ENCODE measurements around the gene TGFBR2.

TGFBR2 gene

GRCh38 chr3:30637310-30638219 is 31.2 kb downstream of the TGFBR2 start:
- no peak for DNase-seq (ENCODE audit: low read depth in 2 of 2)

GRCh38 chr3:30638685-30639412 is 32.4 kb downstream of the TGFBR2 start:
- no peak for DNase-seq (ENCODE audit: low read depth in 2 of 2)

- DNase-seq (ENCODE audit: low read depth in 2 of 2) = no peak
Observed at GRCh38 chr3:30639937-30640336, 33.5 kb downstream of the TGFBR2 start.

GRCh38 chr3:30640851-30641250 is 34.5 kb downstream of the TGFBR2 start:
- no peak for DNase-seq (ENCODE audit: low read depth in 2 of 2)

DNA sequence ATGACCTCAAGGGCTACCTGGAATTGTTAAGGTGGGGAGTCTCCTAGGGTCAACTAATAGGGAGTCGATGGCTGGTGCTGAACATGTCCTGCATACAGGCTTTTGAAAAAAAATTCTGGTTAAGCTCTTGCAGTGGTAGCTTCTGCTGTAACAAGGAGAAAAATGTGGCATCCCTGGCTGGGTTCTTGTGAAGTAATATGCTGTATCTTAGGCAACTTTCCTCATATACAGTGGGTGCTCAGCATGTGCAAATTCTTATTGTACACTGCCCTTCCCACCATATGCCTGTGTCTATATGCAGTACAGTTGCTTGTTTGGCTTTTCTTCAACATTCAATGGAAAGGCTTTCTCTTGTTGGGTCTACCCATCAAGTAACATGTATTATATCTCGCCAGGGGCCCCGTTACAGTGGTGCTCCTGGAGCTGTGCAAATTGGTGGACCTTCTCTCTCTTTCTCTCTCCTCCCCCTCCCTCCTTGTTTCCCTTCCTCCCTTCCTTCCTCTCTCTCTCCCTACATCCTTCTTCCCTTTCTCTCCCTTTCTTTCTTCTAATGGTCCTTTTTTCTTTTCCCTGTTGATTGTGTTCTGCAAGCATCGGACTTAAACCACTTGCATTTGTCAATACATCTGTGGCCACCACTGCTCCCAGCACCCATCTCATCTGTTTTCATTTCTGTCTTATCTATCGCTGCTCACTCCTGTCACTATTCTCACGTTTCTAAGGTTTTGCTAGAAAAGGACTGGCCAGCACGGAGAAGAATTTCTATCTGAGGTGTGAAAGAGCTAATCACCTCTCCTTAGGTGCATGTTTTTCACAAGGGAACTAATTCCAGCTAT is 35.2 kb downstream of the TGFBR2 start:
- DNase-seq (ENCODE audit: low read depth in 2 of 2) = no peak

DNA sequence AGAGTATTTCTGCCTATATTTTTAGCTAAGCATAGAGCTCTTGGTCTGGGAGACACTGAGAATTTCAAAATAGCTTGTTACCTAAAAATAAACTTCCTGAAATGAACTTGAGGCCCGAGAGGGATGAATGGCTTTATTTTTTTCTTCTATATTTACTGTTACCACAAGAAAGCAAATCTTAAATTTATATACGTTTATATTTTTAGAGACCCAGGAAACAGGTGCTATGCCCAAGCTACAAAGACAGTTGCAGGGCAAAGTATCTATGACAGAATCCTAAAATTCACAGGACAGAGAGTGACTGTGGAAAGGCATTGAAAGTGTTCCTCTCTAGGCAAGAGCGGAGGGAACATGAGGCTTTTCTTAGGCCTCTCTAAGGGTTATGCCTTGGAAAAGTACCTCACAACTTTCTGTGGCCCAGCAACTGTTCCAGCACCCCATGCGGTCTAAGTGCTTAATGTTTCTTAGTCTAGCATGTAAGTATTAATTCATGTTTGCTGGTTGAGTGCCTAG is 36.5 kb downstream of the TGFBR2 start:
- no peak for DNase-seq (ENCODE audit: low read depth in 2 of 2)

GRCh38 chr3:30643763-30644462 is 37.5 kb downstream of the TGFBR2 start:
- peak in 1 of 2 donors; percentile 41 for DNase-seq (ENCODE audit: low read depth in 2 of 2)

DNA sequence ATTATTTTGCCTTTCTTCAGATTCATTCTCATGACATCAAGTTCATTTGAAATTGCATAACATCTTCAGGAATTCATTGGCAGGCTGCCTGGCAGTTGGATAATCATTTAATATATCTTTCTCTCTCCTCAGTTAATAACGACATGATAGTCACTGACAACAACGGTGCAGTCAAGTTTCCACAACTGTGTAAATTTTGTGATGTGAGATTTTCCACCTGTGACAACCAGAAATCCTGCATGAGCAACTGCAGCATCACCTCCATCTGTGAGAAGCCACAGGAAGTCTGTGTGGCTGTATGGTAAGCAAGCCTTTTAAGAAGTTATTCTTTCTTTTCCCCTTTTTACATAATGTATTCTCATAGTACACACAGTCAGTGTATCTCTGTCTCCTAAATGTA is 38.2 kb downstream of the TGFBR2 start:
- DNase-seq (ENCODE audit: low read depth in 2 of 2) = no peak

DNA sequence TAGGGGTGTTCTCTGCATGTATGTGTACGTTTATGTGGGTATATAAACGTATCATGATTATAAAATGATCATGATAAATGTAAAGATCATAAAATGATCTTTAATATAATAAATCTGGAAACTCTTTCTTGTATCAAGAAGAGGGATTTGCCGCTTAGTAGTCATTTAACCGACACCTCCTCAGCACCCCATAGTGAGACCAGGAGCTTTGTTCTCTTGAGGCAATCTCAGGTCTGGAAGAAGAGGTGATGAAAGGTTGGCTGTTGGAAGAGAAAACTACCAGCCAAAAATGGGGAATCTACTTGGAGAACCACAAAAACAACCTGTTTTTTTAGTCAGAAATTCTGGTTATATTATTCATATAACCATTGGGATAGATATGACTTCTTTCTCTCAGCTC is 38.7 kb downstream of the TGFBR2 start:
- no peak for DNase-seq (ENCODE audit: low read depth in 2 of 2)

DNA sequence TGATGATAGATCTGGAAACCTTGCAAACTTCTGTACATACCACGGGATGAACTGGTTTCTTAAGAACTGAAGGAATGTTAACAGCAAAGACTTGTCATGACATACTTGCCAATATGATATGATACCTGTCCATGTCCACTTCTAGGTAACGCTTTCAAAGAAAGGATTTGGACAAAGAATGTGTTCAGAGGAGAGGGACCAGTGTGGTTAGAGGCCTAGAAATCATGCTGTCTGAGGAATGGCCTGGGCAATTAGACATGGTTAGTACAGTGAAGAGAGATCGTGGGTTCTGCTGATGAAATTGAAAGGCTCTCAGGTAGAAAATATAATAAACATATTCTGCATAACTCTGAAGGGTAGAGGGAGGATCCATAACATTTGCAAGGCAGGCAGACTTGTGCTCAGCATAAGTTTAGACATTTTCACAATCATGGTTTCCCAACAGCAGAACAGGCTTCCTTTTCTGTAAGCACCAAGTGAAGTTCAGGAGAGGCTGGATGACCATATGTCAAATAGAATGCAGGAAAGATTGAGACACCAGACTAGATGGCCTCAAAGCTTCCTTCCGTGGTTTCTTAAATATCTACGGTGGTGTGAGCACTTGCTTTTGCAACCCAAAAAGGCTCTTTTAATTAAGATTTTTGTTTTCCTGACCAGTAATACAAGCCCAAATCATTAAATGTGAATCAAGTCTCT is 39.9 kb downstream of the TGFBR2 start:
- no peak for DNase-seq (ENCODE audit: low read depth in 2 of 2)

DNA sequence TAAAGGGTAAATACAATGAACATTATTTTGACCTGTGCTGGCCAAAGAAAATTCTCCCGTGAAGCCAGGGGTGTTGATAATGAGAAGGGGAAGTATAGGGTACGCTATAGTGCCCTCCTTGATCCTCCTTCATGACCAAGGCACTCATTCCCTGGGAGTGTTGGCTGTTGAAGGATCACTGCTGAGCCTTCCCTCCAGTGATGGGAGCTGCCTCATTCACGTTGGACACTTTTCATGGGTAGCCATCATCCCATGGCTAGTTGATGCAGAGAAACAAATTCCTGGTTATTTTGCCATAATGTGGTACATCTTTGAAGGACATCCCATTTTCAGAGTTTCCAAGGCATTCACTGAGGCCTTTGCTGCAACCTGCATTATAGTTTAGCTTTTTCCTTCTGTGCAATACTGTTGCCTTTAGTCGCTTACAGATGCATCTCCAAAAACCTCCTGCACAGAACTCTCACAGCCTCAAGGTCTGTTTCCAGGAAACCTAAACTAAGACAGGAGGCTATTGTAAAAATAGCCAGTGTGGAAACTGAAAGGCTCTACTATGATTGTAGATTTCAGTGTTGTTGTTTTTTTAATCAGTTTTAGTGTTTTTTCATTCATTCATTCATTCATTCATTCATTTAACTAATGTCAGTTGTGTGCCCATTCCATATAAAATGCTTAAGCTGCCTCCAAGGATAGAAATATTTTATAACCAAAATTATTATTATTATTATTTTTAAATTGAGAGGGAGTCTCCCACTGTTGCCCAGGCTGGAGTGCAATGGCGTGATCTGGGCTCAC is 40.8 kb downstream of the TGFBR2 start:
- DNase-seq (ENCODE audit: low read depth in 2 of 2) = no peak

DNA sequence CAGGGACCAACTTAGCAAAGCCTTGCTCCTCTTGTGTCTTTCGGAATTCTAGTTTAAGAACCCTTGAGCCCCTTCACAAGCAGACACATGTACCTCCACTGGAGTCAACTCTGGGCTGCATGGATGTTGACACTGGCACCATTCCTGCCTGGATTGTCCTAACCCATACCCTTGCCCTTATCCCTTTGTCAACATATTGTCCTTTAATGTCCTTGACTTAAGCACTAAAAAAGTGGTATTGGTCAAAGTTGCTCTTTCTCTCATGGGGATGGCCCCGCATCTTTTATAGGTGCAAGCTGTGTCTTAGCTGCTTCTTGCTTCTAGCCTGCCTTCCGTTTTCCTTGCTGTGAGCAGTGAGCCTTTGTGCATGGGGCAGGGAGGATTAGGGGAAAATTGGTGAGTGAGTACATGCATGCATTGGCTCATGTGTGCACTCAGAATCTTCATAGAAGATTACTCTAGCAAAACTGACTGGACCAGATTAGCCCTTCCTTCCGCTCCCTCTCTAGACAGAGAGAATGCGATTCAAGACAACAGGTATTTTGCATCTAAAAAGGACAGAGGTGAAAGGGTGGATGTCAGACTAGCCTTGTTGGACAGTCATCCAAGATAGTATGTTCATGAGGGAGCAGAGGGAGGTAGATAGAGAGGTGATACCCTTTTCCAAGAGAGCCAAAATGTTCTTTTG is 42.4 kb downstream of the TGFBR2 start:
- DNase-seq (ENCODE audit: low read depth in 2 of 2) = no peak

- no peak for DNase-seq (ENCODE audit: low read depth in 2 of 2)
Observed at GRCh38 chr3:30649572-30650318, 43.3 kb downstream of the TGFBR2 start.

- DNase-seq (ENCODE audit: low read depth in 2 of 2) = no peak
Observed at GRCh38 chr3:30650348-30650995, 44.1 kb downstream of the TGFBR2 start.

DNA sequence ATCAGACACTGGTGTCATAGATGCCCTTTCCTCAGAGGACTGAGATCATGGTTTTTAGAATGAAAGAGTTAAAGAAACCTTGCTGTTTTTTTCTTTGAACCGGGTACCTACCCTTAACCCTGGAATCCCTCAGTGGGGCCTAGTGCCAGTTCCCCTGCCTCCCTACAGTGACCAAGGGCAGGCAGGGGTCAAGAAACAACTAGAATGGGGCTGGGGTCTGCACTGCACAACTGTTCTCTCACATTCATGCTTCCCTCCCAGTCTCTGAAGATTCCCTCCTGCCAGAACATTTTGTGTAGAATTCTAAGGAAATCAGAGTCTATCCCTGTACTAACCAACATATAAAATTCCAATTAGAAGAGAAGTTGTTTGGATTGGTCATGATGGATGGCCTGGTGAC is 47.9 kb downstream of the TGFBR2 start:
- DNase-seq (ENCODE audit: low read depth in 2 of 2) = no peak

GRCh38 chr3:30655187-30655812 is 48.9 kb downstream of the TGFBR2 start:
- no peak for DNase-seq (ENCODE audit: low read depth in 2 of 2)

DNA sequence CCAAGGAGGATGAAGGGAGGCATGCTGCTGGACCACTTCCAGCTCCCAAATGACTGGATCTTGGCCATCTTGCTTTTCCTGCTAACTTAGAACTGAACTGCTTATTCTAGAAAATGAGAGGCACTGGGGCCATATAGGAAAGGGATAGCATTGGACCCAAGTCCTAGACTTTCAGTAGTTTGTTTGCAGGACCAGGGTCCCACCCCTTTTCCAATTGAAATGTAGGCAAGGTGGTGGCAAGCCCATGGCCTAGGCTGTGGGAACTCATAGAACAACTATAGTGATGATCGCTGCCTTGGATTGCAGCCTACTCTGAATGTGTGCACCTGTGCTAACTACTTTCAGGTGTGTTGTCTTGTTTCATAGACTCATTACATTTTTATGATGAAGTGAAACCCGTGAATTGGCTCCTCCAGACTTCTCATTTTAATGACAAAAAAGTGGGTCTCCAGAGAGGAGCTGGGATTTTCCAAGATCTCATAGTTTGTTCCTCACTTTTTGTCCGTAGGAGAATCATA is 50.3 kb downstream of the TGFBR2 start:
- DNase-seq (ENCODE audit: low read depth in 2 of 2) = no peak

Data from stimulated activated CD8-positive, alpha-beta memory T cell treated with anti-CD3 and anti-CD28 coated beads, Interleukin-2, amount 100 ng/mL, for 48 hours (primary cell).